CD4-positive, CD25-positive, alpha-beta regulatory T cell (primary cell): ENCODE results near the gene CA9. TPM values are rescaled to one million over a fixed set of nuclear protein-coding genes. Genes with fewer than 3 reads are reported as not detected.

Source experiments
- ATAC-seq, 2 donors: fragments of 150-1000 bp; cut with Tn5 transposase; one replicate each; pipeline ENCODE4 v1.10.0; 2021; ENCODE audit warnings: low read depth in 2 of 2, moderate number of reproducible peaks in 2 of 2, moderate library complexity in 1 of 2
- DNase-seq, 3 donors: peaks; one replicate each; pipeline versions ENCODE4 v3.0.0 to v3.0.0-alpha.2; 2012 to 2022; ENCODE audit warnings: mixed read lengths in 1 of 3
- H3K27ac ChIP-seq: one replicate; pipeline ENCODE4 v1.7.0; 2013; ENCODE audit warnings: mild to moderate bottlenecking, low read length; ENCODE audit not compliant: insufficient read depth, poor library complexity, severe bottlenecking
- H3K27me3 ChIP-seq: one replicate; pipeline ENCODE4 v1.7.0; 2013; ENCODE audit warnings: low read length; ENCODE audit not compliant: control insufficient read depth, insufficient read depth
- H3K36me3 ChIP-seq: one replicate; pipeline ENCODE4 v1.7.0; 2013; ENCODE audit warnings: mild to moderate bottlenecking, low read length, moderate library complexity; ENCODE audit not compliant: control insufficient read depth, insufficient read depth
- H3K4me1 ChIP-seq: 2 replicates; pipeline ENCODE4 v1.7.0; 2013; ENCODE audit warnings: mild to moderate bottlenecking, low read length; ENCODE audit not compliant: insufficient read depth, control insufficient read depth, poor library complexity, severe bottlenecking
- H3K4me3 ChIP-seq: one replicate; pipeline ENCODE4 v1.7.0; 2013; ENCODE audit warnings: low read depth, mild to moderate bottlenecking, low read length, moderate library complexity
- H3K9me3 ChIP-seq, 2 experiments: 1 replicate in 1 of 2; 2 replicates in 1 of 2; pipeline ENCODE4 v1.7.0; 2013; ENCODE audit warnings: low read length in 2 of 2, mild to moderate bottlenecking in 1 of 2, moderate library complexity in 1 of 2; ENCODE audit not compliant: control insufficient read depth in 2 of 2
- H3K27ac Mint-ChIP-seq, 3 donors: one replicate each; pipeline ENCODE4 v1.8.0; 2020 to 2022; ENCODE audit warnings: mild to moderate bottlenecking in 3 of 3, mixed read lengths in 3 of 3, moderate library complexity in 2 of 3
- H3K27me3 Mint-ChIP-seq: one replicate; pipeline ENCODE4 v1.8.0; 2022; ENCODE audit warnings: mild to moderate bottlenecking, mixed read lengths
- H3K36me3 Mint-ChIP-seq: one replicate; pipeline ENCODE4 v1.8.0; 2020; ENCODE audit warnings: mixed read lengths
- H3K4me1 Mint-ChIP-seq, 4 donors: one replicate each; pipeline ENCODE4 v1.8.0; 2020 to 2022; ENCODE audit warnings: mixed read lengths in 4 of 4, mild to moderate bottlenecking in 1 of 4
- H3K4me3 Mint-ChIP-seq, 4 donors: one replicate each; pipeline ENCODE4 v1.8.0; 2020 to 2022; ENCODE audit warnings: mild to moderate bottlenecking in 4 of 4, mixed read lengths in 4 of 4, moderate library complexity in 3 of 4
- H3K9me3 Mint-ChIP-seq, 7 donors: one replicate each; pipeline ENCODE4 v1.8.0; 2020 to 2022; ENCODE audit warnings: mixed read lengths in 7 of 7, mild to moderate bottlenecking in 3 of 7, moderate library complexity in 2 of 7
- polyA plus RNA-seq, 4 donors: library from polyadenylated mRNA; unstranded; fragments of 300-500 nt; fragmentation: Illumina TruSeq; gene quantifications; one replicate each; pipeline ENCODE4 v1.2.3, GENCODE V29; 2021
- total RNA-seq: library from RNA; stranded (reverse); gene quantifications from one replicate; pipeline ENCODE4 v1.2.3, GENCODE V29; 2022

CA9 gene
- total and polyA plus RNA-seq, 5 donors from 2014 or later: 0.48 TPM; not detected in 4

GRCh38 chr9:35710818-35711500 is 37.2 kb downstream of the CA9 start:
- H3K27me3 ChIP-seq: no peaks in the 10 kb centered on the region
- Mint-ChIP-seq H3K36me3 (peaks cover 60% of the 10 kb centered on the region), H3K4me3 (no peak overlapping the region), H3K9me3 (no peaks in the 10 kb centered on the region), H3K4me1 (peaks cover 0 to 3% (median 0%) of the 10 kb centered on the region in 4 donors), H3K27ac (peak overlapping the region in 1 of 3 donors; percentile 66), H3K27me3 (no peaks in the 10 kb centered on the region)
- H3K4me3 ChIP-seq: no peak overlapping the region
- DNase-seq (no peak), ATAC-seq (no peak)
- no peaks in the 10 kb centered on the region for H3K9me3 ChIP-seq
- no peak overlapping the region for H3K27ac ChIP-seq
- H3K36me3 ChIP-seq: peaks cover 89% of the 10 kb centered on the region
- H3K4me1 ChIP-seq: no peaks in the 10 kb centered on the region

DNA sequence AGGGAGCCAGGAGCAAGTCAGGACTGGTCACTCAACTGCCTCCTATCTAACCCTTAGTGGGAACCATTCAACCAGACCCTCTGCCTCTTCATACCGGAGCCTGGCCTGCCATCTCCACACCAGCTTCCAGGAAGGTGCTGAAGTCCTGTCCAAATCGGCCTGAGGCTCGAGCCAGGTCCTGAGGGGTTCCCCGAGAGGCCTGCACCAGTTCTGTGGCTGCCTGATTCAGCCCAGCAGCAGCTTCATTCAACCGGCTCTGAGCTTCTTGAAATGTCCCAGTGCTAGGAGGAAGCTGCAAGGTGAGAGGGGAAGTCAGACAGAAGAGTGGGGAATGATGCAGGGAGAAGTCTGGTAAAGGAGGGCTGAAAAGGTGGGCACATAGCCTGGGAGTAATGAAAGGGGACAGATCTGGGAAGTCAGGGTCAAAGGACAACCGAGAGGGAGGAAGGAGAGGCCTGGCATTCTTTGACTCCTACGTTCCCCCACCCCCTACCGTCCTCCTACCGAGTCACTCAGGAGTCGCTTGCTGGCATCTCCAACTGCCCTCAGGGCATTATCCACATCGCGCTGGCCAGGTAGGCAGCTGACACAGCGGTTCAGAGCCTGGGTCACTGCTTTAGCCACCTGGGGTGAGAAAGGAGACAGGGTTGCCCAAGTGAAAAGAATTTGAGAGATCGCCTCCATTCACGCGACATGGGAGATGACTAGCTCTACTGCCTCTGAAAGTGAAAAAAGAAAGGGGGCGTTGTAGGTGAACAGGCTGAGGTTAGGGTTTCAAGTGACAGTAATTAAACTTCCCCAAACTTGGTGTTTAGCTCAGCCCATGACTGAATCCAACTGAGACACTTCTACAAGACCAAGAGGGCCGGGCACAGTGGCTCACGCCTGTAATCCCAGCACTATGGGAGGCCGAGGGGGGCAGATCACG is 38.0 kb downstream of the CA9 start:
- Mint-ChIP-seq H3K36me3 (peaks cover 64% of the 10 kb centered on the region), H3K27me3 (no peaks in the 10 kb centered on the region), H3K27ac (peak overlapping the region in 1 of 3 donors; percentile 62), H3K4me1 (peaks cover 0 to 4% (median 2%) of the 10 kb centered on the region in 4 donors), H3K4me3 (peak overlapping the region in 1 of 4 donors; percentile 56), H3K9me3 (no peaks in the 10 kb centered on the region)
- peaks cover 89% of the 10 kb centered on the region for H3K36me3 ChIP-seq
- H3K27me3 ChIP-seq: no peaks in the 10 kb centered on the region
- H3K9me3 ChIP-seq: no peaks in the 10 kb centered on the region
- no peaks in the 10 kb centered on the region for H3K4me1 ChIP-seq
- DNase-seq (no peak), ATAC-seq (no peak)
- H3K27ac ChIP-seq: no peak overlapping the region
- H3K4me3 ChIP-seq: no peak overlapping the region

DNA sequence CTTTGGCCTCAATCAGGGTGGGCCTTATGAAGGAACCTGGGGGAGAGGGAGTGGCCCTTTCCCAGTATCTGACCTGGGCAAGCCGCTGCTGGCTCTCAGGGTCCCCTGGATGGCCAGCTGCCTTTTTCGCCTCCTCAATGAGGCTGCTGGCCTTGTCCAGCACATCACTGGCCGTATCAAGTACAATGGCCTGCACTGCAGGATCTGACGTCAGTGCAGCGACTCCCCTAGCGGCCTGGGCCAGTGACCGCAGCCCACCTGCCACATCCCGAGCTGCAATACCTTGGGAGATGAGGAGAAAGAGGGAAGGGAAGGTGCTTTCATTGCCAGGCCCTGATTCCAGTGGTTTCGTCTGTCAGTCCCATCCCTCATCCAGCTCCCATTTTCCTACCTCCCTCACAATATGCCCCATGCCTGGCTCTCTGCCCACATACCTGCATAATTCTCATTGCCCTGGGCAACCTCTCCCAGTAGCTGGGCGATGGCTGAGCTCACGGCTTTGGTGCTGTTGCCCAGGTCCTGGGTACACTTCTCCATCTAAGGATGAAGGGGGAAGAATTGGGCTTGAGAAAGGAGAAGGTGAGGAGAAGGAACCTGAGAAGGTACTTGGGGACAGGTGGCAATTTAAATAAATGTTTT is 39.2 kb downstream of the CA9 start:
- H3K4me3 ChIP-seq: no peak overlapping the region
- Mint-ChIP-seq H3K9me3 (no peaks in the 10 kb centered on the region), H3K27me3 (no peaks in the 10 kb centered on the region), H3K4me3 (no peak overlapping the region), H3K4me1 (peaks cover 0 to 5% (median 2%) of the 10 kb centered on the region in 4 donors), H3K27ac (no peak overlapping the region), H3K36me3 (peaks cover 57% of the 10 kb centered on the region)
- ATAC-seq: no peak
- no peaks in the 10 kb centered on the region for H3K4me1 ChIP-seq
- peaks cover 89% of the 10 kb centered on the region for H3K36me3 ChIP-seq
- no peak overlapping the region for H3K27ac ChIP-seq
- DNase-seq: no peak
- H3K9me3 ChIP-seq: no peaks in the 10 kb centered on the region
- H3K27me3 ChIP-seq: no peaks in the 10 kb centered on the region

- Mint-ChIP-seq H3K27me3 (no peaks in the 10 kb centered on the region), H3K27ac (no peak overlapping the region), H3K4me3 (no peak overlapping the region), H3K36me3 (peaks cover 57% of the 10 kb centered on the region), H3K4me1 (peaks cover 0 to 5% (median 2%) of the 10 kb centered on the region in 4 donors), H3K9me3 (no peaks in the 10 kb centered on the region)
- Histone ChIP-seq H3K27me3 (no peaks in the 10 kb centered on the region), H3K4me3 (no peak overlapping the region), H3K9me3 (no peaks in the 10 kb centered on the region), H3K27ac (no peak overlapping the region), H3K36me3 (peaks cover 89% of the 10 kb centered on the region), H3K4me1 (no peaks in the 10 kb centered on the region)
- DNase-seq: no peak
- ATAC-seq: no peak
Measured at GRCh38 chr9:35713578-35713977, 39.9 kb downstream of the CA9 start.

GRCh38 chr9:35714123-35714522 is 40.4 kb downstream of the CA9 start:
- Histone ChIP-seq H3K9me3 (no peaks in the 10 kb centered on the region), H3K4me1 (no peaks in the 10 kb centered on the region), H3K4me3 (no peak overlapping the region), H3K36me3 (peaks cover 91% of the 10 kb centered on the region), H3K27me3 (no peaks in the 10 kb centered on the region), H3K27ac (no peak overlapping the region)
- DNase-seq (no peak), ATAC-seq (no peak)
- peaks cover 56% of the 10 kb centered on the region for H3K36me3 Mint-ChIP-seq
- H3K4me1 Mint-ChIP-seq: peaks cover 0 to 5% (median 2%) of the 10 kb centered on the region in 4 donors
- H3K27me3 Mint-ChIP-seq: no peaks in the 10 kb centered on the region
- H3K4me3 Mint-ChIP-seq: no peak overlapping the region
- H3K9me3 Mint-ChIP-seq: no peaks in the 10 kb centered on the region
- H3K27ac Mint-ChIP-seq: no peak overlapping the region

DNA sequence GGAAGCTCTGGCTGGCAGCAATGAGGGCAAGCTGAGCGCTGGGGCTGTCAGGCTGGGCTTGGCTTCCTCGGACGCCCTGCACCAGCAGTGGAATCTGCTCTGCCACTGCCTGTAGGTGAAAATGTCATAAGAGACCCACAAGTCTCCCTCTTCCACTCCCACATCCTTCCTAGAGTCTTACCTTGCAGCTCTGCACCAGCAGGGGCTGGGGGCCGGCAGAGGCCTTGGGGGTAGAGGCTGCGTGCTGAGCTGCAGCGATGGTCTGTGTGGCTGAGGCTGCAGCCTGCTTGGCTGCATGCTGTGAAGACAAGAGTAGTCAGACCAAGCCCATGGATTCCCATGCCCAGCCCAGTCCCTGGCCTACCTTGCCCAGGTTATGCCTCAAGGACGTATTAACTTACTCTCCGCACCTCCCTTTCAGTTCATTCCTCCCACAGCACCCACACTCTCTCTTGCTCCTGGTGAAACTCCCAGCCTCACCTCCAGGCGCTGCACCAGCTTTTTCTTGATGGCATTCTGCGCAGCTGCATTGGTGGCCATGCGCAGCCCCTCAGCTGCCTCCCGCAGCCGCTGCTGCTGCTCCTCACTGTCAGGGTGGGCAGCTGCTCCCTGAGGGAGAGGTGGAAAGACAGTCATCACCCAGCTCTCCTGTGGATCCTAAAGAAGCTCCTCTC is 41.0 kb downstream of the CA9 start:
- no peaks in the 10 kb centered on the region for H3K4me1 ChIP-seq
- Mint-ChIP-seq H3K4me1 (peaks cover 0 to 5% (median 2%) of the 10 kb centered on the region in 4 donors), H3K36me3 (peaks cover 58% of the 10 kb centered on the region), H3K27me3 (no peaks in the 10 kb centered on the region), H3K9me3 (no peaks in the 10 kb centered on the region), H3K27ac (no peak overlapping the region), H3K4me3 (no peak overlapping the region)
- no peak overlapping the region for H3K4me3 ChIP-seq
- peaks cover 94% of the 10 kb centered on the region for H3K36me3 ChIP-seq
- no peak for ATAC-seq
- H3K27ac ChIP-seq: no peak overlapping the region
- no peaks in the 10 kb centered on the region for H3K27me3 ChIP-seq
- no peak for DNase-seq
- H3K9me3 ChIP-seq: no peaks in the 10 kb centered on the region

GRCh38 chr9:35716230-35716629 is 42.5 kb downstream of the CA9 start:
- Histone ChIP-seq H3K36me3 (peaks cover 96% of the 10 kb centered on the region), H3K27me3 (no peaks in the 10 kb centered on the region), H3K27ac (no peak overlapping the region), H3K4me1 (no peaks in the 10 kb centered on the region), H3K4me3 (no peak overlapping the region), H3K9me3 (no peaks in the 10 kb centered on the region)
- H3K27me3 Mint-ChIP-seq: no peaks in the 10 kb centered on the region
- H3K4me3 Mint-ChIP-seq: no peak overlapping the region
- peak overlapping the region in 2 of 3 donors; percentile 42 to 77 for H3K27ac Mint-ChIP-seq
- H3K36me3 Mint-ChIP-seq: peaks cover 48% of the 10 kb centered on the region
- H3K9me3 Mint-ChIP-seq: no peaks in the 10 kb centered on the region
- H3K4me1 Mint-ChIP-seq: peaks cover 0 to 5% (median 2%) of the 10 kb centered on the region in 4 donors
- no peak for DNase-seq
- no peak for ATAC-seq
